ENCODE measurements around the gene CDSN.

GRCh38 chr6:31116661-31117385 lies 3.4 kb downstream of the CDSN start:
- TF ChIP-seq TAF1 (IDR thresholded peaks at IDR 0.05; ENCODE audit: borderline replicate concordance, insufficient read depth, low read length) (peak; percentile 32; the same call in 1 of the 2 replicates), POLR2AphosphoS5 (IDR thresholded peaks at IDR 0.05; ENCODE audit: low read depth, low read length) (no peak), SIN3A (IDR thresholded peaks at IDR 0.05; ENCODE audit: borderline replicate concordance, insufficient read depth, low read length) (no peak)
- TF ChIP-seq, protein P1, sequence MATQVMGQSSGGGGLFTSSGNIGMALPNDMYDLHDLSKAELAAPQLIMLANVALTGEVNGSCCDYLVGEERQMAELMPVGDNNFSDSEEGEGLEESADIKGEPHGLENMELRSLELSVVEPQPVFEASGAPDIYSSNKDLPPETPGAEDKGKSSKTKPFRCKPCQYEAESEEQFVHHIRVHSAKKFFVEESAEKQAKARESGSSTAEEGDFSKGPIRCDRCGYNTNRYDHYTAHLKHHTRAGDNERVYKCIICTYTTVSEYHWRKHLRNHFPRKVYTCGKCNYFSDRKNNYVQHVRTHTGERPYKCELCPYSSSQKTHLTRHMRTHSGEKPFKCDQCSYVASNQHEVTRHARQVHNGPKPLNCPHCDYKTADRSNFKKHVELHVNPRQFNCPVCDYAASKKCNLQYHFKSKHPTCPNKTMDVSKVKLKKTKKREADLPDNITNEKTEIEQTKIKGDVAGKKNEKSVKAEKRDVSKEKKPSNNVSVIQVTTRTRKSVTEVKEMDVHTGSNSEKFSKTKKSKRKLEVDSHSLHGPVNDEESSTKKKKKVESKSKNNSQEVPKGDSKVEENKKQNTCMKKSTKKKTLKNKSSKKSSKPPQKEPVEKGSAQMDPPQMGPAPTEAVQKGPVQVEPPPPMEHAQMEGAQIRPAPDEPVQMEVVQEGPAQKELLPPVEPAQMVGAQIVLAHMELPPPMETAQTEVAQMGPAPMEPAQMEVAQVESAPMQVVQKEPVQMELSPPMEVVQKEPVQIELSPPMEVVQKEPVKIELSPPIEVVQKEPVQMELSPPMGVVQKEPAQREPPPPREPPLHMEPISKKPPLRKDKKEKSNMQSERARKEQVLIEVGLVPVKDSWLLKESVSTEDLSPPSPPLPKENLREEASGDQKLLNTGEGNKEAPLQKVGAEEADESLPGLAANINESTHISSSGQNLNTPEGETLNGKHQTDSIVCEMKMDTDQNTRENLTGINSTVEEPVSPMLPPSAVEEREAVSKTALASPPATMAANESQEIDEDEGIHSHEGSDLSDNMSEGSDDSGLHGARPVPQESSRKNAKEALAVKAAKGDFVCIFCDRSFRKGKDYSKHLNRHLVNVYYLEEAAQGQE (IDR thresholded peaks at IDR 0.05; ENCODE audit: insufficient read depth in 1 of 2, low read depth in 2 of 2, low read length in 2 of 2): no peak

All from PFSK-1 (cell line).